C1 segment of cervical spinal cord (tissue), 14 donors: Measurements from ENCODE around the gene NLRP3.
"Not testable (repeated sequence)": the region's sequence is repeated elsewhere in the genome, so short reads cannot be mapped to it uniquely, and the experiment has no call there.

ENCODE experiments used
- DNase-seq, 14 donors: peaks; one replicate each; lab custom pipeline; 2025; lab: John Stamatoyannopoulos, UW

Gene NLRP3

DNA sequence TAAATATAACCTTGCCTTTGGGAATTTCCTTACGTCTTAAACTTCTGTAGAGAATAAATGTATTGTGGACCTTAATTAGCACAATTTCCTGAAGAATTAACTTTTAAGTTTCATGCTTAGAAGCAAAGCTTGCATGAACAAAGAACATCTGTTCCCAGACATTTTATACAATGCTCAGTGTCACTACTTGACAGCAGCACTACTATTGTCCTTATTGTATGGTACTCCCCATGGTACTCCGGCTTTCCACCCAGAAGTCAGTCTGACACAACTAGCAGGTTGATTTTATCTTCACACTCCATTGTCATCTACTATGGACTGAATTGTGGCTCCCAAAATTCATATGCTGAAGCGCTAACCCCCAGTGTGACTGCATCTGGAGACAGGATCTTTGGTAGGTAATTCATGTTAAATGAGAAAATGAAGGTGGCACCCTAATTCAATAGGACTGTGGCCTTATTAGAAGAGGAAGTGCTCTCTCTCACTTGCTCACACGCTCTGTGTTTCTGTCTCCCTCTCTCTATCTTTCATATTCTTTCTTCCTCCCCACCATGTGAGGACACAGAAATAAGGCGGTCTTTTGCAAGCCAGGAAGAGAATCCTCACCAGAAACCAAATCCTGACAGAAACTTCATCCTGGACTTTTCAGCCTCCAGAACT lies 52.6 kb downstream of the NLRP3 start:
- no peak for DNase-seq

DNA sequence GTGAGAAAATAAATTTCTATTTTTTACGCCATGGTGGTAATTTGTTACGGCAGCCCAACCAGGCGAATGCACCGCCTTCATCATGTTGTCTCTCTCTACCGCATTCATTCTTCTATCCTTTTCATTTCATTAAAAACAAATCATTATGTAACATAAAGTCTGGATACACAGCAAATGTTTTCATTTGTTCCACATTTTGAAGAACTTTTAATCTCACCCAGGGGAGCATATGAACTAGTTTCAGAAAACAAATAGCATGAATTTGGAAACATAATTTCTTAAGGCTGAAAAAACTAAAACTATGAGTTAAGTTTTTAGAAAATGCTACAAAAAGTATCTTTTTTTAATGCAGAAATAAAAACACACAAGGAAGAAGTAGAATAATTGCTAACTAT lies 53.2 kb downstream of the NLRP3 start:
- DNase-seq: no peak

DNA sequence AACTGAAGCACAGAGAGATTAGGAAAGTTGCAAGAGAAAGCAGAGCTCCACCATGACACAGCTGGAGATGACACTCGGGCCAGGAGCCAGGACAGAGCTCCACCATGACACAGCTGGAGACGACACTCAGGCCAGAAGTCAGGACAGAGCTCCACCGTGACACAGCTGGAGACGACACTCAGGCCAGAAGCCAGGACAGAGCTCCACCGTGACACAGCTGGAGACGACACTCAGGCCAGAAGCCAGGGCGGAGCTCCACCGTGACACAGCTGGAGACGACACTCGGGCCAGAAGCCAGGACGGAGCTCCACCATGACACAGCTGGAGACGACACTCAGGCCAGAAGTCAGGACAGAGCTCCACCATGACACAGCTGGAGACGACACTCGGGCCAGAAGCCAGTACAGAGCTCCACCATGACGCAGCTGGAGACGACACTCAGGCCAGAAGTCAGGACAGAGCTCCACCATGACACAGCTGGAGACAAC lies 55.0 kb downstream of the NLRP3 start:
- not testable (repeated sequence) for DNase-seq

DNA sequence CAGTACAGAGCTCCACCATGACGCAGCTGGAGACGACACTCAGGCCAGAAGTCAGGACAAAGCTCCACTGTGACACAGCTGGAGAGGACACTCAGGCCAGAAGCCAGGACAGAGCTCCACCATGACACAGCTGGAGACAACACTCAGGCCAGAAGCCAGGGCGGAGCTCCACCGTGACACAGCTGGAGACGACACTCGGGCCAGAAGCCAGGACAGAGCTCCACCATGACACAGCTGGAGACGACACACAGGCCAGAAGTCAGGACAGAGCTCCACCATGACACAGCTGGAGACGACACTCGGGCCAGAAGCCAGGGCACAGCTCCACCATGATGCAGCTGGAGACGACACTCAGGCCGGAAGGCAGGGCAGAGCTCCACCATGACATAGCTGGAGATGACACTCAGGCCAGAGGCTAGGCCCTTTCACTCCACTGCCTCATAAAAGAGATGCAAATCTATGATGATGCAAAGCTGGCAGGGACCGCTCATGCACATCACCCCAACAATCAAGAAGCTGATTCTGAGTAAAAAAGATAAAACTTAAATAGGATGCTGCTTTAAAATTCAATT lies 55.6 kb downstream of the NLRP3 start:
- no peak for DNase-seq

DNA sequence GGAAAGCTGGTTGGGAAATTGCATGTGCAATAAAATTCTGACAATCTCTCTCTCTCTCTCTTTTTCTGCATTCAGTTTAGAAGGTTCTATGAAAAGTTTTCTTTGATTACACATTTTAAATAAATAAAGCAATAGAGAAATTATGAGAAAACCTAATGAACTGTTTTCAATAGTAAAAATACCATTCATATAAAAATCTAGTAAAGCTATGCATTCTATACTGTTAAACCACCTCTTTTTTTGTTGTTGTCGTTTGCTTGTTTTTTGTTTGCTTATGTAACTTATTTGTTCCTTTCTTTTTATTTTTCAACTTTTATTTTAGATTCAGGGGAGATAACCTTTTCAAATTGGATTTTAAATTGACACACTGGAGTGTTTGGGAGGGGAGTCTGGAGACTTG lies 56.1 kb downstream of the NLRP3 start:
- no peak for DNase-seq

DNA sequence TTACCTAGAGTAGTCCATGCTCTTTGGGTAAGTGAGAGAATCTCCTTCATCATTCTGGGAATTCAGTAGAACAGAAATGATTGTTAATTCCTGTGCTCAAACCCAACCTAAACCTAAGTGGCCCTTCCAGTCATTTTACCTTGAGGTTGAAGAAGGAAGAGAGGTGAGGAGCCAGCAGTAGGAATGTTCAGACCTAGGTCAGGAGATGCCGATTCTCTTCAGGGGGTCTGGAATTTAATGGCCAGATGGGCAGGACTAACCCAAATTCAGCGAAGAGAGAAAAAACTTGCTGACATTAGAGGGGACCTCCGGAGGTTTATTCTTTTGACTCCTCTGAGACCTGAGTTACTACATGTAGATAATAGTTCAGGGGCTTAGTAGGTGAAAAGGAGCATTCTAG lies 58.4 kb downstream of the NLRP3 start:
- no peak for DNase-seq

DNA sequence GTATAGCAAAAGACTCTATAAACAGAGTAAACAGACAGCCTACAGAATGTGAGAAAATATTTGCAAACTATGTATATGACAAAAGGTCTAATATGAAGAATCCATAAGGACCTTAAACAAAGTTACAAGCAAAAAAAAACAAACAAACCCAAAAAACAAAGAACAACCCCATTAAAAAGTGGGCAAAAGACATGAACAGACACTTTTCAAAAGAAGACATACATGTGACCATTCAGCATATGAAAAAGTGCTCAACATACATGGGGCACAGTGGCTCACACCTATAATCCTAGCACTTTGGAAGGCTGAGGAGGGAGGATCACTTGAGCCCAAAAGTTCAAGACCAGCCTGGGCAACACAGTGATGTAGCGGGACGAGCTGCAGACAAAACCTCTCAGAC lies 59.8 kb downstream of the NLRP3 start:
- DNase-seq: no peak

DNA sequence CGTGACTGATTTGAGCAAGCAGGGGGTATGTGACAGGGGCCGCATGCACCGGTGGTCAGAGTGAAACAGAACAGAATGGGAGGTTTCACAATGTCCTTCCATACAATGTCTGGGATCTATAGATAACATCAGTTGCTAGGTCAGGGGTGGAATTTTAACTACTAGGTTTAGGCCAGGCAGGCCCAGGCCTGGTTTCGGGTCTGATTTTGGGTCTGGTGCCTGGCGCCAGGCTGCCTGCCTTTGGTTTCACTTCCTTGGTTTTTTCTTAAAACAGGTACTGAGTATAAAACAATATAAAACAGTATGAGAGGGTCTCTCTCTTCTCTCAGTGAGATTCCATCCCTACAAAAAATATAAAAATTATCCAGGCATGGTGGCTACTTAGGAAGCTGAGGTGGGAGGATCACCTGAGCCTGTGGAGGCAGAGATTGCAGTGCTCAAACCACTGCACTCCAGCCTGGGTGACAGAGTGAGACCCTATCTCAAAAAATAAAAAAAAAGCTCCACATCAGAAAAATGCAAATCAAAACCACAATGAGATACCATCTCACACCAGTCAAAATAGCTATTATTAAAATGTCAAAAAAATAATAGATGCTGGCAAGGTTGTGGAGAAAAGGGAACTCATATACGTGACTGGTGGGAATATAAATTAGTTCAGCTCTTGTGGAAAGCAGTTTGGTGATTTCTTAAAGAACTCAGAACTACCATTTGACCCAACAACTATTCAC lies 60.5 kb downstream of the NLRP3 start:
- DNase-seq: not testable (repeated sequence)

DNA sequence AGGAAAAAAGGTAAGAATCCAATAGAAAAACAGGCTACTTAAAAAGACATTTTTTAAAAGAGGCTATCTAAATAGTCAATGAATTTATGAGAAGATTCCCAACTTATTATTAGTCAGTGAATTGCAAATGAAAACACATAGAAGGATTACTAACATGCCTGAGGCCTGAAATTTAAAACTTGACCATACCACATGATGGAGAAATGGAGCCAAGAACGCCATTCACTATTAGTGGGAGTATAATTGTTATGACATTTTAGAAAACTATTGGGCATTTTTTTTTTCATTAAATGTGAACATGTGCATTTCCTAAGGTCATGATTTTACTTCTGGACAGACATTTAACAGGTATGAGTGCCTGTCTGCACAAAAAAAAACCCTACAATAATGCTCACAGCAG lies 66.8 kb downstream of the NLRP3 start:
- DNase-seq: no peak

DNA sequence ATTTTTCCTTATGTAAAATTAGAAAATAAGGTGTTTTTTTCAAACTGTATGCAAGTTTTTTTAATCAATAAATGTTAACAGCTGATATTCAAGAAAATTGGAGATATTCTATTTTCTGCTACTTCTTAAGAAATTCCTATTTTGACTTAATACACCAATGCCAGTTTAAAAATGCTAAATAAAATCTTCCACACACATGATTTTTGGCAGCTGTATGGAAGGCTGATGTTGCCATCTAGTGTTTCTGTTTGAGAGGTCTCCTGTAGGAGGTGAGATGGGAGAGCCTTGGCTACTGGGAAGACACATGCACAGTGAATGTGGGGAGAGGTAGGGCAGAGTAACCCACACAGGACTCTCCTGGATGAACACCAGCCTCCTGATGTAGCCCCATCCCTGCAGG lies 71.1 kb downstream of the NLRP3 start:
- DNase-seq: peak in 1 of 14 donors; percentile 3

DNA sequence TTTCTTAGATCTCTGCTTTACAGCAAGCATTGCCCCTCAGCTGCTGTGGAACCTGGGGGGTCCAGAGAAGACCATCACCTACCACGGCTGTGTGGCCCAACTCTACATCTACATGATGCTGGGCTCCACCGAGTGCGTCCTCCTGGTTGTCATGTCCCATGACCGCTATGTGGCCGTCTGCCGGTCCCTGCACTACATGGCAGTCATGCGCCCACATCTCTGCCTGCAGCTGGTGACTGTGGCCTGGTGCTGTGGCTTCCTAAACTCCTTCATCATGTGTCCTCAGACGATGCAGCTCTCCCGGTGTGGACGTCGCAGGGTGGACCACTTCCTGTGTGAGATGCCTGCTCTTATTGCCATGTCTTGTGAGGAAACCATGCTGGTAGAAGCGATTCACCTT lies 75.4 kb downstream of the NLRP3 start:
- DNase-seq: no peak

DNA sequence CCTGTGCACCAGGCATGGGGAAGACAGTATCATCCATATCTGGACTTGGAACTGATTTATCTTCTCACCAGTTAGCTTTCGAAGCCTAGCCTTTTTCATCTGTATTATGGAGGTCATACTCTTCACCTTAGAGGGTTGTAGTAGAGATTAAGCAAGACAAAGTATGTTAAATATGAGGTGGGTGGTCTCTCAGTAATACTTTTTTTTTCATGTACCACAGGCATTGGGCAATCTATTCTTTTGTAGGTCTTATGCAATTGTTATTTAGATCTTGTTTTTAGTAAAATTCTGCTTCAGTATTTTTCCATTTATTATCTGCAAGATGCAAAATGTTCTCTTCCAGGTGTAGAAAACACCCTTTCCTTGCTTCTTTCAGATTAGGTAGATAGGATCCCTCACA lies 77.1 kb downstream of the NLRP3 start:
- DNase-seq: no peak

DNA sequence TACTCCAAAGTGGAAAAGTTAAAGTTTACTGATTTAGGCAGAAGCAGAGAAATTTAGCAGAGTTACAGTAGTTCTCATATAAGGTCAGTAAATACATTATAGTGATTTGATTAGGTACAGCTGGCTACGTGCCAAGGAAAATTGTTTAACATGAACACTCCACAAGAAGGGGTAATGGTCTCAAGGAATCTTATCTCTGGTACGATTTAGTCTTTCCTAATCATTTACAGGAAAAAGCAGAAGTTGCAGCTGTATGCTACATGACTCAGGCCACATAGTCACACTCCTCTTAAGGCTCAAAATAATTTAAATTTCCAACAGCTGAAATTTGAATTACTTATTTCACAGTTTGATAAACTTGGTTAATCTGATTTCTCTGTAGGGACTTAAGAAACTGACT lies 78.8 kb downstream of the NLRP3 start:
- no peak for DNase-seq

DNA sequence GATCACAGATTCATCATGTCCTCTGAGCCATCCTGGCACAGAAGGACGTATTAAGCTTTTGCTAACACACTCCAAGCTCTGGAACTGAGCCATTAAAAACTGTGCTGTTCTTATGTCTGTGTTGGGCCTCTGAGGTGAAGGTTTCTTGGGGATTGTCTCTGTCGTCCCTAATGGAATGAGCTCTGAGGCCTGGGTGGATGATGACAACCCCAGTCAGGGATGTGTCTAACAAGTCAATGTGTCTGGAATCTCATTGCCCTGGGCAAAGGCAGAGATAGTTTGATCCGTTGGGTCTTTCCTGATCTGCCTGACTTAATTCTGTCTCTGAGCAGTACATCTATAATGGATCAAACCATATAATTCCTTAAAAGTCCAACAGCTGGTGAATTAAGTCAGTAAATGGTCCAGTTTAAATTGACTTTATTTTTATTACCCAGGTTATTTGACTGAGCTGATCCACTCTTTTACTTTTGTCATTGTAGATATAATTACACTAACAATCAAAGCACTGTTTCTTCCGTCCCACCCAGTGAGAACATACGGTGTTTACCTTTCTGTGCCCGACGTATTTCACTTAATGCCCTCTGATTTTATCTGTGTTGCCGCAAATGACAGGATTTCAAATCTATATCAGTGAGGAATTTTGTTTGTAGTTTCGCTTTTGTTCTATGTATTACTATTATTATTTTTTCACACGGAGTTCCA lies 80.8 kb downstream of the NLRP3 start:
- DNase-seq: no peak
